CD4-positive, CD25-positive, alpha-beta regulatory T cell (primary cell): ENCODE results near the gene KIF17. TPM values are rescaled to one million over a fixed set of nuclear protein-coding genes. Genes with fewer than 3 reads are reported as not detected.
A peak's percentile ranks its signal among the peaks of the same experiment; 100 is the strongest.

Source experiments
- ATAC-seq, 2 donors: fragments of 150-1000 bp; cut with Tn5 transposase; one replicate each; pipeline ENCODE4 v1.10.0; 2021; ENCODE audit warnings: low read depth in 2 of 2, moderate number of reproducible peaks in 2 of 2, moderate library complexity in 1 of 2
- DNase-seq, 3 donors: peaks; one replicate each; pipeline versions ENCODE4 v3.0.0 to v3.0.0-alpha.2; 2012 to 2022; ENCODE audit warnings: mixed read lengths in 1 of 3
- H3K27ac ChIP-seq: one replicate; pipeline ENCODE4 v1.7.0; 2013; ENCODE audit warnings: mild to moderate bottlenecking, low read length; ENCODE audit not compliant: insufficient read depth, poor library complexity, severe bottlenecking
- H3K27me3 ChIP-seq: one replicate; pipeline ENCODE4 v1.7.0; 2013; ENCODE audit warnings: low read length; ENCODE audit not compliant: control insufficient read depth, insufficient read depth
- H3K36me3 ChIP-seq: one replicate; pipeline ENCODE4 v1.7.0; 2013; ENCODE audit warnings: mild to moderate bottlenecking, low read length, moderate library complexity; ENCODE audit not compliant: control insufficient read depth, insufficient read depth
- H3K4me1 ChIP-seq: 2 replicates; pipeline ENCODE4 v1.7.0; 2013; ENCODE audit warnings: mild to moderate bottlenecking, low read length; ENCODE audit not compliant: insufficient read depth, control insufficient read depth, poor library complexity, severe bottlenecking
- H3K4me3 ChIP-seq: one replicate; pipeline ENCODE4 v1.7.0; 2013; ENCODE audit warnings: low read depth, mild to moderate bottlenecking, low read length, moderate library complexity
- H3K9me3 ChIP-seq, 2 experiments: 1 replicate in 1 of 2; 2 replicates in 1 of 2; pipeline ENCODE4 v1.7.0; 2013; ENCODE audit warnings: low read length in 2 of 2, mild to moderate bottlenecking in 1 of 2, moderate library complexity in 1 of 2; ENCODE audit not compliant: control insufficient read depth in 2 of 2
- H3K27ac Mint-ChIP-seq, 3 donors: one replicate each; pipeline ENCODE4 v1.8.0; 2020 to 2022; ENCODE audit warnings: mild to moderate bottlenecking in 3 of 3, mixed read lengths in 3 of 3, moderate library complexity in 2 of 3
- H3K27me3 Mint-ChIP-seq: one replicate; pipeline ENCODE4 v1.8.0; 2022; ENCODE audit warnings: mild to moderate bottlenecking, mixed read lengths
- H3K36me3 Mint-ChIP-seq: one replicate; pipeline ENCODE4 v1.8.0; 2020; ENCODE audit warnings: mixed read lengths
- H3K4me1 Mint-ChIP-seq, 4 donors: one replicate each; pipeline ENCODE4 v1.8.0; 2020 to 2022; ENCODE audit warnings: mixed read lengths in 4 of 4, mild to moderate bottlenecking in 1 of 4
- H3K4me3 Mint-ChIP-seq, 4 donors: one replicate each; pipeline ENCODE4 v1.8.0; 2020 to 2022; ENCODE audit warnings: mild to moderate bottlenecking in 4 of 4, mixed read lengths in 4 of 4, moderate library complexity in 3 of 4
- H3K9me3 Mint-ChIP-seq, 7 donors: one replicate each; pipeline ENCODE4 v1.8.0; 2020 to 2022; ENCODE audit warnings: mixed read lengths in 7 of 7, mild to moderate bottlenecking in 3 of 7, moderate library complexity in 2 of 7
- polyA plus RNA-seq, 4 donors: library from polyadenylated mRNA; unstranded; fragments of 300-500 nt; fragmentation: Illumina TruSeq; gene quantifications; one replicate each; pipeline ENCODE4 v1.2.3, GENCODE V29; 2021
- total RNA-seq: library from RNA; stranded (reverse); gene quantifications from one replicate; pipeline ENCODE4 v1.2.3, GENCODE V29; 2022

KIF17 gene
- total and polyA plus RNA-seq, 5 donors from 2014 or later = not detected

GRCh38 chr1:20648438-20648837 is 69.4 kb downstream of the KIF17 start:
- H3K36me3 Mint-ChIP-seq = peaks cover 33% of the 10 kb centered on the region
- no peak for ATAC-seq
- no peaks in the 10 kb centered on the region for H3K9me3 Mint-ChIP-seq
- Histone ChIP-seq H3K9me3 (no peaks in the 10 kb centered on the region), H3K27me3 (no peaks in the 10 kb centered on the region), H3K36me3 (peaks cover 60% of the 10 kb centered on the region), H3K4me3 (no peak overlapping the region), H3K27ac (no peak overlapping the region), H3K4me1 (no peaks in the 10 kb centered on the region)
- no peaks in the 10 kb centered on the region for H3K27me3 Mint-ChIP-seq
- H3K4me1 Mint-ChIP-seq = peaks cover 0 to 2% (median 0%) of the 10 kb centered on the region in 4 donors
- peak overlapping the region in 1 of 3 donors; percentile 9 for H3K27ac Mint-ChIP-seq
- no peak overlapping the region for H3K4me3 Mint-ChIP-seq
- no peak for DNase-seq

- Histone ChIP-seq H3K9me3 (no peaks in the 10 kb centered on the region), H3K27ac (no peak overlapping the region), H3K4me3 (no peak overlapping the region), H3K4me1 (no peaks in the 10 kb centered on the region), H3K36me3 (peaks cover 36% of the 10 kb centered on the region), H3K27me3 (no peaks in the 10 kb centered on the region)
- Mint-ChIP-seq H3K36me3 (peaks cover 27% of the 10 kb centered on the region), H3K4me3 (no peak overlapping the region), H3K27me3 (no peaks in the 10 kb centered on the region), H3K9me3 (no peaks in the 10 kb centered on the region), H3K4me1 (peaks cover under 1 to 2% (median under 1%) of the 10 kb centered on the region in 4 donors), H3K27ac (no peak overlapping the region)
- ATAC-seq = no peak
- DNase-seq = no peak
Measured at GRCh38 chr1:20645414-20645813, 72.4 kb downstream of the KIF17 start.

GRCh38 chr1:20644416-20644815 is 73.4 kb downstream of the KIF17 start:
- Mint-ChIP-seq H3K36me3 (peaks cover 27% of the 10 kb centered on the region), H3K4me3 (no peak overlapping the region)

GRCh38 chr1:20643080-20643479 is 74.7 kb downstream of the KIF17 start:
- Mint-ChIP-seq H3K9me3 (no peaks in the 10 kb centered on the region), H3K4me1 (peaks cover 3 to 12% (median 5%) of the 10 kb centered on the region in 4 donors), H3K27ac (peak overlapping the region in 1 of 3 donors; percentile 38), H3K27me3 (no peaks in the 10 kb centered on the region), H3K36me3 (peaks cover 32% of the 10 kb centered on the region), H3K4me3 (no peak overlapping the region)
- Histone ChIP-seq H3K27me3 (no peaks in the 10 kb centered on the region), H3K36me3 (peaks cover 24% of the 10 kb centered on the region), H3K9me3 (no peaks in the 10 kb centered on the region), H3K4me3 (no peak overlapping the region), H3K4me1 (no peaks in the 10 kb centered on the region), H3K27ac (no peak overlapping the region)
- no peak for DNase-seq
- no peak for ATAC-seq

More at GRCh38 chr1:20644416-20644815, 73.4 kb downstream of the KIF17 start:
- Mint-ChIP-seq H3K27me3 (no peaks in the 10 kb centered on the region), H3K9me3 (no peaks in the 10 kb centered on the region), H3K27ac (no peak overlapping the region), H3K4me1 (peaks cover 3 to 8% (median 5%) of the 10 kb centered on the region in 4 donors)
- Histone ChIP-seq H3K36me3 (peaks cover 30% of the 10 kb centered on the region), H3K27ac (no peak overlapping the region), H3K9me3 (no peaks in the 10 kb centered on the region), H3K4me3 (no peak overlapping the region), H3K4me1 (no peaks in the 10 kb centered on the region), H3K27me3 (no peaks in the 10 kb centered on the region)
- ATAC-seq = no peak
- no peak for DNase-seq

- peaks cover 35% of the 10 kb centered on the region for H3K36me3 Mint-ChIP-seq
- DNase-seq = no peak
- H3K27ac Mint-ChIP-seq = no peak overlapping the region
- no peaks in the 10 kb centered on the region for H3K9me3 Mint-ChIP-seq
- Histone ChIP-seq H3K27me3 (no peaks in the 10 kb centered on the region), H3K27ac (no peak overlapping the region), H3K36me3 (peaks cover 26% of the 10 kb centered on the region), H3K9me3 (no peaks in the 10 kb centered on the region), H3K4me1 (no peaks in the 10 kb centered on the region), H3K4me3 (no peak overlapping the region)
- H3K4me3 Mint-ChIP-seq = no peak overlapping the region
- H3K27me3 Mint-ChIP-seq = no peaks in the 10 kb centered on the region
- ATAC-seq = no peak
- H3K4me1 Mint-ChIP-seq = peaks cover 3 to 12% (median 6%) of the 10 kb centered on the region in 4 donors
Measured at GRCh38 chr1:20641975-20642374, 75.8 kb downstream of the KIF17 start.

- peak; percentile 54 to 76 for ATAC-seq
- peaks cover 35% of the 10 kb centered on the region for H3K36me3 Mint-ChIP-seq
- H3K4me1 ChIP-seq = no peaks in the 10 kb centered on the region
- H3K9me3 ChIP-seq = no peaks in the 10 kb centered on the region
- no peak overlapping the region for H3K27ac Mint-ChIP-seq
- H3K9me3 Mint-ChIP-seq = no peaks in the 10 kb centered on the region
- H3K4me3 Mint-ChIP-seq = no peak overlapping the region
- H3K4me3 ChIP-seq = no peak overlapping the region
- peaks cover 5 to 16% (median 10%) of the 10 kb centered on the region in 4 donors for H3K4me1 Mint-ChIP-seq
- H3K27ac ChIP-seq = no peak overlapping the region
- peaks cover 22% of the 10 kb centered on the region for H3K36me3 ChIP-seq
- no peaks in the 10 kb centered on the region for H3K27me3 ChIP-seq
- no peaks in the 10 kb centered on the region for H3K27me3 Mint-ChIP-seq
- peak; percentile 39 to 72 (median 60) for DNase-seq
Measured at GRCh38 chr1:20640183-20640597, 77.6 kb downstream of the KIF17 start.

GRCh38 chr1:20636785-20637347 is 80.9 kb downstream of the KIF17 start:
- Histone ChIP-seq H3K4me3 (no peak overlapping the region), H3K27me3 (no peaks in the 10 kb centered on the region), H3K27ac (no peak overlapping the region), H3K4me1 (peaks cover 12% of the 10 kb centered on the region), H3K36me3 (peaks cover 12% of the 10 kb centered on the region), H3K9me3 (no peaks in the 10 kb centered on the region)
- Mint-ChIP-seq H3K4me1 (peaks cover 10 to 24% (median 19%) of the 10 kb centered on the region in 4 donors), H3K27ac (no peak overlapping the region), H3K36me3 (peaks cover 22% of the 10 kb centered on the region), H3K9me3 (no peaks in the 10 kb centered on the region), H3K27me3 (no peaks in the 10 kb centered on the region), H3K4me3 (peak overlapping the region in 2 of 4 donors; percentile 6 to 34)
- ATAC-seq (no peak), DNase-seq (no peak)

GRCh38 chr1:20634594-20635084 is 83.2 kb downstream of the KIF17 start:
- DNase-seq (peak; percentile 9 to 53 (median 13)), ATAC-seq (peak in 1 of 2 donors; percentile 6)
- peaks cover 5 to 19% (median 14%) of the 10 kb centered on the region in 4 donors for H3K4me1 Mint-ChIP-seq
- peaks cover 12% of the 10 kb centered on the region for H3K36me3 ChIP-seq
- no peaks in the 10 kb centered on the region for H3K9me3 ChIP-seq
- H3K27ac Mint-ChIP-seq = peak overlapping the region; percentile 90 to 97 (median 93)
- peaks cover 12% of the 10 kb centered on the region for H3K4me1 ChIP-seq
- H3K9me3 Mint-ChIP-seq = no peaks in the 10 kb centered on the region
- H3K27me3 ChIP-seq = peaks cover 1% of the 10 kb centered on the region
- peak overlapping the region; percentile 94 to 98 (median 96) for H3K4me3 Mint-ChIP-seq
- peak overlapping the region; percentile 74 for H3K27ac ChIP-seq
- peaks cover 12% of the 10 kb centered on the region for H3K36me3 Mint-ChIP-seq
- peak overlapping the region; percentile 98 for H3K4me3 ChIP-seq
- H3K27me3 Mint-ChIP-seq = peaks cover 11% of the 10 kb centered on the region
